IPS-20b (cell line): ENCODE measurements around the gene VCPKMT.

ENCODE experiments used
- H3K27ac ChIP-seq: one replicate; pipeline ENCODE4 v1.5.1; 2013; ENCODE audit warnings: low read length
- H3K27me3 ChIP-seq: 2 replicates; pipeline ENCODE4 v1.6.1; 2013; ENCODE audit warnings: mild to moderate bottlenecking, low read length, inconsistent platforms; ENCODE audit not compliant: insufficient read depth
- H3K36me3 ChIP-seq: 2 replicates; pipeline ENCODE4 v1.6.1; 2013; ENCODE audit warnings: low read depth, mild to moderate bottlenecking, inconsistent platforms, low read length, moderate library complexity; ENCODE audit not compliant: insufficient read depth
- H3K4me1 ChIP-seq: 2 replicates; pipeline ENCODE4 v1.6.1; 2013; ENCODE audit warnings: mild to moderate bottlenecking, control low read depth, inconsistent platforms, low read length, moderate library complexity; ENCODE audit not compliant: insufficient read depth
- H3K4me3 ChIP-seq: 2 replicates; pipeline ENCODE4 v1.5.1; 2013; ENCODE audit warnings: mild to moderate bottlenecking, low read length, inconsistent platforms
- H3K9ac ChIP-seq: 2 replicates; pipeline ENCODE4 v1.6.1; 2013; ENCODE audit warnings: low read depth, mild to moderate bottlenecking, inconsistent platforms, low read length, moderate library complexity
- H3K9me3 ChIP-seq: 2 replicates; pipeline ENCODE4 v1.6.1; 2013; ENCODE audit warnings: mild to moderate bottlenecking, low read depth, low read length, inconsistent platforms; ENCODE audit not compliant: insufficient read depth

The VCPKMT gene

GRCh38 chr14:50091240-50091913 is 25.0 kb downstream of the VCPKMT start:
- Histone ChIP-seq H3K9me3 (no peaks in the 10 kb centered on the region), H3K4me1 (no peaks in the 10 kb centered on the region), H3K27me3 (no peaks in the 10 kb centered on the region), H3K27ac (no peak overlapping the region), H3K4me3 (no peak overlapping the region), H3K36me3 (no peaks in the 10 kb centered on the region), H3K9ac (no peak overlapping the region)

GRCh38 chr14:50089208-50089607 is 27.2 kb downstream of the VCPKMT start:
- no peaks in the 10 kb centered on the region for H3K27me3 ChIP-seq
- H3K36me3 ChIP-seq: no peaks in the 10 kb centered on the region
- H3K27ac ChIP-seq: no peak overlapping the region
- no peak overlapping the region for H3K9ac ChIP-seq
- H3K4me1 ChIP-seq: no peaks in the 10 kb centered on the region
- H3K9me3 ChIP-seq: no peaks in the 10 kb centered on the region
- H3K4me3 ChIP-seq: no peak overlapping the region

- no peak overlapping the region for H3K9ac ChIP-seq
- no peaks in the 10 kb centered on the region for H3K27me3 ChIP-seq
- no peak overlapping the region for H3K27ac ChIP-seq
- H3K4me3 ChIP-seq: no peak overlapping the region
- no peaks in the 10 kb centered on the region for H3K9me3 ChIP-seq
- no peaks in the 10 kb centered on the region for H3K36me3 ChIP-seq
- no peaks in the 10 kb centered on the region for H3K4me1 ChIP-seq
Observed at GRCh38 chr14:50088731-50089130, 27.6 kb downstream of the VCPKMT start.

GRCh38 chr14:50088117-50088515 is 28.3 kb downstream of the VCPKMT start:
- Histone ChIP-seq H3K9me3 (no peaks in the 10 kb centered on the region), H3K9ac (no peak overlapping the region), H3K36me3 (no peaks in the 10 kb centered on the region), H3K27me3 (no peaks in the 10 kb centered on the region), H3K4me3 (no peak overlapping the region), H3K4me1 (no peaks in the 10 kb centered on the region), H3K27ac (no peak overlapping the region)

- H3K27me3 ChIP-seq: no peaks in the 10 kb centered on the region
- H3K9me3 ChIP-seq: no peaks in the 10 kb centered on the region
- no peaks in the 10 kb centered on the region for H3K4me1 ChIP-seq
- H3K27ac ChIP-seq: no peak overlapping the region
- H3K9ac ChIP-seq: no peak overlapping the region
- H3K36me3 ChIP-seq: no peaks in the 10 kb centered on the region
- no peak overlapping the region for H3K4me3 ChIP-seq
Observed at GRCh38 chr14:50087341-50088116, 28.8 kb downstream of the VCPKMT start.

GRCh38 chr14:50086321-50086711 is 30.1 kb downstream of the VCPKMT start:
- Histone ChIP-seq H3K36me3 (no peaks in the 10 kb centered on the region), H3K4me1 (no peaks in the 10 kb centered on the region), H3K27me3 (no peaks in the 10 kb centered on the region), H3K9me3 (no peaks in the 10 kb centered on the region), H3K4me3 (no peak overlapping the region), H3K9ac (no peak overlapping the region), H3K27ac (no peak overlapping the region)

- Histone ChIP-seq H3K36me3 (no peaks in the 10 kb centered on the region), H3K27me3 (no peaks in the 10 kb centered on the region), H3K9me3 (no peaks in the 10 kb centered on the region), H3K9ac (no peak overlapping the region), H3K27ac (no peak overlapping the region), H3K4me1 (no peaks in the 10 kb centered on the region), H3K4me3 (no peak overlapping the region)
Observed at GRCh38 chr14:50085570-50086320, 30.6 kb downstream of the VCPKMT start.

GRCh38 chr14:50084666-50085065 is 31.7 kb downstream of the VCPKMT start:
- H3K4me1 ChIP-seq: no peaks in the 10 kb centered on the region
- no peaks in the 10 kb centered on the region for H3K9me3 ChIP-seq
- no peak overlapping the region for H3K27ac ChIP-seq

GRCh38 chr14:50083467-50084337 is 32.7 kb downstream of the VCPKMT start:
- H3K4me3 ChIP-seq: no peak overlapping the region
- H3K4me1 ChIP-seq: no peaks in the 10 kb centered on the region
- H3K9me3 ChIP-seq: no peaks in the 10 kb centered on the region
- H3K9ac ChIP-seq: no peak overlapping the region
- no peak overlapping the region for H3K27ac ChIP-seq
- H3K27me3 ChIP-seq: no peaks in the 10 kb centered on the region
- H3K36me3 ChIP-seq: no peaks in the 10 kb centered on the region

More at GRCh38 chr14:50084666-50085065, 31.7 kb downstream of the VCPKMT start:
- Histone ChIP-seq H3K27me3 (no peaks in the 10 kb centered on the region), H3K4me3 (no peak overlapping the region), H3K9ac (no peak overlapping the region), H3K36me3 (no peaks in the 10 kb centered on the region)

GRCh38 chr14:50082784-50083466 is 33.4 kb downstream of the VCPKMT start:
- no peaks in the 10 kb centered on the region for H3K27me3 ChIP-seq
- no peaks in the 10 kb centered on the region for H3K4me1 ChIP-seq
- H3K4me3 ChIP-seq: no peak overlapping the region
- H3K27ac ChIP-seq: no peak overlapping the region
- H3K9me3 ChIP-seq: no peaks in the 10 kb centered on the region
- H3K36me3 ChIP-seq: no peaks in the 10 kb centered on the region
- no peak overlapping the region for H3K9ac ChIP-seq

GRCh38 chr14:50082308-50082742 is 34.0 kb downstream of the VCPKMT start:
- no peak overlapping the region for H3K27ac ChIP-seq

More at GRCh38 chr14:50082308-50082742, 34.0 kb downstream of the VCPKMT start:
- no peaks in the 10 kb centered on the region for H3K36me3 ChIP-seq
- H3K4me3 ChIP-seq: no peak overlapping the region
- no peak overlapping the region for H3K9ac ChIP-seq
- no peaks in the 10 kb centered on the region for H3K4me1 ChIP-seq
- no peaks in the 10 kb centered on the region for H3K9me3 ChIP-seq
- H3K27me3 ChIP-seq: no peaks in the 10 kb centered on the region
